B cell (primary cell): ENCODE results near the gene CARD10. TPM values are rescaled to one million over a fixed set of nuclear protein-coding genes. Genes with fewer than 3 reads are reported as not detected.

Experiments used
- ATAC-seq: fragments of 200-7000 bp; cut with Tn5 transposase; one replicate; pipeline ENCODE4 v1.10.0; 2021; ENCODE audit warnings: low read depth, mild to moderate bottlenecking, moderate number of reproducible peaks, moderate library complexity
- CTCF ChIA-PET: fragments of 350-600 bp; sonication (Branson Sonifier 250); formaldehyde crosslinking; loops from one replicate; lab custom pipeline; 2021; ENCODE audit warnings: antibody characterized with exemption, inconsistent platforms; lab: Charles Lee
- POLR2A ChIA-PET: fragments of 350-600 bp; sonication (Branson Sonifier 250); formaldehyde crosslinking; loops from one replicate; lab custom pipeline; 2021; ENCODE audit warnings: antibody characterized with exemption; lab: Charles Lee
- DNase-seq: peaks from one replicate; pipeline ENCODE4 v3.0.0; 2013
- H2AFZ ChIP-seq: 2 replicates; pipeline ENCODE4 v1.6.1; 2012; ENCODE audit warnings: mild to moderate bottlenecking, low read depth, low read length; ENCODE audit not compliant: insufficient read depth, poor library complexity, severe bottlenecking
- H3K27ac ChIP-seq, 2 donors: 1 replicate in 1 of 2; 2 replicates in 1 of 2; pipeline ENCODE4 v1.5.1; 2012 to 2013; ENCODE audit warnings: low read length in 2 of 2, mild to moderate bottlenecking in 2 of 2, moderate library complexity in 1 of 2
- H3K27me3 ChIP-seq, 4 experiments: fragments of 200-600 bp in 1 of 4; sonication (generic) in 1 of 4; replicated peaks in 1 of 4; 1 replicate in 2 of 4; 2 replicates in 2 of 4; pipeline versions ENCODE4 v1.6.1 to v1.7.0; 2013 to 2016; ENCODE audit warnings: low read length in 3 of 4, mild to moderate bottlenecking in 2 of 4, mixed read lengths in 1 of 4, moderate library complexity in 1 of 4; ENCODE audit not compliant: insufficient read depth in 4 of 4, control insufficient read depth in 3 of 4; ENCODE audit errors: control extremely low read depth in 1 of 4
- H3K36me3 ChIP-seq, 2 experiments: replicated peaks in 1 of 2; 1 replicate in 1 of 2; 2 replicates in 1 of 2; pipeline versions ENCODE4 v1.6.1 to v1.7.1; 2013; ENCODE audit warnings: low read length in 1 of 2; ENCODE audit not compliant: insufficient read depth in 2 of 2, control insufficient read depth in 1 of 2; ENCODE audit errors: control extremely low read depth in 1 of 2, extremely low read depth in 1 of 2
- H3K4me1 ChIP-seq, 2 donors: fragments of 200-600 bp in 1 of 2; sonication (generic) in 1 of 2; 1 replicate in 1 of 2; 2 replicates in 1 of 2; pipeline versions ENCODE4 v1.5.1 to v1.6.1; 2013 to 2017; ENCODE audit warnings: low read length in 2 of 2; ENCODE audit not compliant: control insufficient read depth in 2 of 2, insufficient read depth in 2 of 2
- H3K4me2 ChIP-seq: replicated peaks from 2 replicates; pipeline ENCODE3; 2012; ENCODE audit warnings: mild to moderate bottlenecking, low read depth, low read length; ENCODE audit not compliant: poor library complexity, severe bottlenecking
- H3K4me3 ChIP-seq, 5 experiments: fragments of 200-600 bp in 1 of 5; sonication (generic) in 1 of 5; 1 replicate in 3 of 5; 2 replicates in 2 of 5; pipeline versions ENCODE4 v1.5.1 to v1.7.0; 2011 to 2016; ENCODE audit warnings: low read length in 4 of 5, mild to moderate bottlenecking in 4 of 5, low read depth in 2 of 5, control low read depth in 1 of 5, moderate library complexity in 1 of 5; ENCODE audit not compliant: insufficient read depth in 1 of 5; ENCODE audit errors: control extremely low read depth in 1 of 5, extremely low read depth in 1 of 5
- H3K79me2 ChIP-seq: fragments of 200-600 bp; sonication (generic); one replicate; pipeline ENCODE4 v1.6.0; 2016; ENCODE audit warnings: low read length; ENCODE audit not compliant: control insufficient read depth, insufficient read depth
- H3K9ac ChIP-seq: fragments of 200-600 bp; sonication (generic); 2 replicates; pipeline ENCODE4 v1.6.1; 2017; ENCODE audit warnings: mild to moderate bottlenecking, low read length, moderate library complexity
- H3K9me3 ChIP-seq, 3 donors: one replicate each; pipeline versions ENCODE4 v1.6.1 to v1.7.1; 2013; ENCODE audit warnings: low read length in 2 of 3; ENCODE audit not compliant: control insufficient read depth in 2 of 3, insufficient read depth in 1 of 3; ENCODE audit errors: control extremely low read depth in 1 of 3
- H4K20me1 ChIP-seq: 2 replicates; pipeline ENCODE4 v1.6.0; 2012; ENCODE audit warnings: mild to moderate bottlenecking, low read length; ENCODE audit not compliant: insufficient read depth, control insufficient read depth, poor library complexity, severe bottlenecking
- H3K27ac Mint-ChIP-seq: one replicate; pipeline ENCODE4 v1.8.0; 2021; ENCODE audit warnings: mixed read lengths
- H3K27me3 Mint-ChIP-seq: one replicate; pipeline ENCODE4 v1.8.0; 2021; ENCODE audit warnings: mixed read lengths
- H3K4me1 Mint-ChIP-seq: one replicate; pipeline ENCODE4 v1.8.0; 2021; ENCODE audit warnings: mixed read lengths
- H3K4me3 Mint-ChIP-seq: one replicate; pipeline ENCODE4 v1.8.0; 2021; ENCODE audit warnings: mixed read lengths
- H3K9me3 Mint-ChIP-seq: one replicate; pipeline ENCODE4 v1.8.0; 2022; ENCODE audit warnings: mixed read lengths; ENCODE audit not compliant: insufficient read depth
- EZH2 ChIP-seq: IDR thresholded peaks from 2 replicates; pipeline ENCODE4 v1.6.1; 2012; ENCODE audit warnings: borderline replicate concordance, low read depth, mild to moderate bottlenecking, moderate library complexity, low read length; ENCODE audit not compliant: insufficient read depth, poor library complexity, severe bottlenecking
- WGBS: methylation state at CpG from one replicate; pipeline ENCODE4 v1.1.5; 2013; ENCODE audit warnings: missing lambda C conversion rate; ENCODE audit not compliant: insufficient coverage; 5-methylcytosine and 5-hydroxymethylcytosine counted together
- intact Hi-C: fragments of 100-400 bp; cut with micrococcal nuclease; formaldehyde crosslinking; loops from one replicate; pipeline ENCODE4 v1.10.0; 2022
- polyA plus RNA-seq: library from polyadenylated mRNA; depleted of rRNA; stranded (reverse); fragments of >200 nt; gene quantifications from 2 replicates; pipeline ENCODE4 v1.2.3, GENCODE V29; 2012
- total RNA-seq, 2 donors: library from RNA; stranded (reverse); fragments of 120-200 nt in 1 of 2; gene quantifications; 1 replicate in 1 of 2; 2 replicates in 1 of 2; pipeline versions ENCODE4 v1.2.3 to v1.2.4, GENCODE V29; 2013 to 2022
- TF ChIP-seq, protein P1 (sequence below): fragments of 200-600 bp; IDR thresholded peaks from one replicate; pipeline ENCODE4 v1.8.0; 2022; ENCODE audit warnings: antibody characterized with exemption, mild to moderate bottlenecking

CARD10 gene
- total and polyA plus RNA-seq, 2 donors (not counting 1 experiment from before 2014, with no cell fraction given), result not detected

DNA sequence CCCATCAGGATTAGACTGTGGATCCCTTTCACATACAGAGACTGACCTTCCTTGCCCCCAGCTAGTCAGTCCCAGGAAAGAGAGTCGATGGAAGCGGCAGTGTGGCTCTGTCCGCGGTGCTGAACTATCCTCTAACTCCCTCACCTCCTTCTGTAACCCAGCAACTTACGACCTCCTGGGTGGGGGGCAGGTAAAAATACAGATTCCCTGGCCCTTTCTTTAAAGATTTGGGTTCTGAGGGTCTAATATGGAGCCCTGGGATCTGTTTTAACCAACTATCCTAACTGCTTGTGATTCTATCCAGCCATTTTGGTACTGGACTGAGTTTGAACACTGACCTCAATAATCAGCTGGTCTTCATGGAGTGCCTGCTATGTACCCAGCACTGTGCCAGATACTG lies 56.2 kb downstream of the CARD10 start:
- POLR2A ChIA-PET, result no interaction called here
- no peak overlapping the region for H2AFZ ChIP-seq
- no peaks in the 10 kb centered on the region for H3K4me1 ChIP-seq
- no peaks in the 10 kb centered on the region for H3K79me2 ChIP-seq
- Mint-ChIP-seq H3K9me3 (no peaks in the 10 kb centered on the region), H3K4me1 (peaks cover 16% of the 10 kb centered on the region), H3K27me3 (no peaks in the 10 kb centered on the region), H3K4me3 (no peak overlapping the region), H3K27ac (no peak overlapping the region)
- H3K9me3 ChIP-seq, result no peaks in the 10 kb centered on the region
- intact Hi-C loops, result no loop called here
- no peak overlapping the region for H3K9ac ChIP-seq
- H3K4me3 ChIP-seq, result no peak overlapping the region
- CTCF ChIA-PET, result interaction anchor here (1.3 to 2.0 kb wide), 2 partner anchors 10 to 201 kb away, joined by 3 to 6 read pairs; no protein-coding TSS in a partner anchor
- no peak overlapping the region for H3K4me2 ChIP-seq
- no peak overlapping the region for H3K27ac ChIP-seq
- no CpG with 5 or more reads among the region's 5 CpGs for WGBS
- H3K36me3 ChIP-seq, result peaks cover 1 to 17% of the 10 kb centered on the region in 2 experiments
- TF ChIP-seq EZH2, result no peak
- TF ChIP-seq, protein P1, sequence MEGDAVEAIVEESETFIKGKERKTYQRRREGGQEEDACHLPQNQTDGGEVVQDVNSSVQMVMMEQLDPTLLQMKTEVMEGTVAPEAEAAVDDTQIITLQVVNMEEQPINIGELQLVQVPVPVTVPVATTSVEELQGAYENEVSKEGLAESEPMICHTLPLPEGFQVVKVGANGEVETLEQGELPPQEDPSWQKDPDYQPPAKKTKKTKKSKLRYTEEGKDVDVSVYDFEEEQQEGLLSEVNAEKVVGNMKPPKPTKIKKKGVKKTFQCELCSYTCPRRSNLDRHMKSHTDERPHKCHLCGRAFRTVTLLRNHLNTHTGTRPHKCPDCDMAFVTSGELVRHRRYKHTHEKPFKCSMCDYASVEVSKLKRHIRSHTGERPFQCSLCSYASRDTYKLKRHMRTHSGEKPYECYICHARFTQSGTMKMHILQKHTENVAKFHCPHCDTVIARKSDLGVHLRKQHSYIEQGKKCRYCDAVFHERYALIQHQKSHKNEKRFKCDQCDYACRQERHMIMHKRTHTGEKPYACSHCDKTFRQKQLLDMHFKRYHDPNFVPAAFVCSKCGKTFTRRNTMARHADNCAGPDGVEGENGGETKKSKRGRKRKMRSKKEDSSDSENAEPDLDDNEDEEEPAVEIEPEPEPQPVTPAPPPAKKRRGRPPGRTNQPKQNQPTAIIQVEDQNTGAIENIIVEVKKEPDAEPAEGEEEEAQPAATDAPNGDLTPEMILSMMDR, result no peak
- no peak for DNase-seq
- no peak for ATAC-seq
- H3K27me3 ChIP-seq, result no peaks in the 10 kb centered on the region
- H4K20me1 ChIP-seq, result no peaks in the 10 kb centered on the region

DNA sequence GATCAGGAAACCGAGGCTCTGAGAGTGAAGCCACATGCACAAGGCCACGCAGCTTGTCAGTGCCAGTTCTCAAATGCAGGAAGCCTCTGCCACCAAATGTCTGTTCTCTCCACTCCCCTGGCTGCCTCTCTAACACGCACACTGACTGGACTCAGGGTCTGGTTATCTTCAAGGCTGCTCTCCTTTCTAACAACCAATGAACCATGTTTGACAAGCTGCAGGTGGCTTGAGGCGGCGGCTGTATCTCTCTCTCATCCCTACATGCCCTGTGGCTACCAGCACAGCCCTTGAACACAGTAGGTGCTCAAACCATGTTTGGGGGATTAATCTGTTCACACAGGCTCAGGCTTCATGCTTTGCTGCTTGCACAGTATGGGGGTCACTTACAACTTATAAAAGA lies 56.8 kb downstream of the CARD10 start:
- Mint-ChIP-seq H3K27ac (no peak overlapping the region), H3K27me3 (no peaks in the 10 kb centered on the region), H3K4me1 (peaks cover 15% of the 10 kb centered on the region), H3K4me3 (no peak overlapping the region), H3K9me3 (no peaks in the 10 kb centered on the region)
- Histone ChIP-seq H4K20me1 (no peaks in the 10 kb centered on the region), H3K79me2 (no peaks in the 10 kb centered on the region), H3K9ac (no peak overlapping the region), H3K4me3 (no peak overlapping the region), H3K27ac (no peak overlapping the region), H3K9me3 (no peaks in the 10 kb centered on the region), H3K4me2 (no peak overlapping the region), H3K36me3 (peaks cover 1 to 16% of the 10 kb centered on the region in 2 experiments), H2AFZ (no peak overlapping the region), H3K4me1 (no peaks in the 10 kb centered on the region), H3K27me3 (no peaks in the 10 kb centered on the region)
- TF ChIP-seq, protein P1, result no peak
- no peak for TF ChIP-seq EZH2
- POLR2A ChIA-PET, result no interaction called here
- ATAC-seq (no peak), DNase-seq (no peak)
- intact Hi-C loops, result no loop called here
- CTCF ChIA-PET, result interaction anchor here (1.3 to 2.0 kb wide), 2 partner anchors 10 to 201 kb away, joined by 3 to 6 read pairs; no protein-coding TSS in a partner anchor
- 76% methylated on average over 3 of the region's 5 CpGs for WGBS
